C4-2B (cell line): ENCODE data around the gene REC114.
"Not testable (repeated sequence)": the region's sequence is repeated elsewhere in the genome, so short reads cannot be mapped to it uniquely, and the experiment has no call there.

ENCODE experiments used
- H3K27ac ChIP-seq: fragments of 450-650 bp; 2 replicates; pipeline ENCODE4 v1.5.1; 2017
- ZFX ChIP-seq: fragments of 450-650 bp; IDR thresholded peaks from 2 replicates; pipeline ENCODE4 v1.6.1; 2017
- TF ChIP-seq, protein P1 (sequence below): fragments of 450-650 bp; conservative IDR thresholded peaks from 2 replicates; pipeline ENCODE4 v1.5.1; 2017; ENCODE audit warnings: mild to moderate bottlenecking

REC114 gene

DNA sequence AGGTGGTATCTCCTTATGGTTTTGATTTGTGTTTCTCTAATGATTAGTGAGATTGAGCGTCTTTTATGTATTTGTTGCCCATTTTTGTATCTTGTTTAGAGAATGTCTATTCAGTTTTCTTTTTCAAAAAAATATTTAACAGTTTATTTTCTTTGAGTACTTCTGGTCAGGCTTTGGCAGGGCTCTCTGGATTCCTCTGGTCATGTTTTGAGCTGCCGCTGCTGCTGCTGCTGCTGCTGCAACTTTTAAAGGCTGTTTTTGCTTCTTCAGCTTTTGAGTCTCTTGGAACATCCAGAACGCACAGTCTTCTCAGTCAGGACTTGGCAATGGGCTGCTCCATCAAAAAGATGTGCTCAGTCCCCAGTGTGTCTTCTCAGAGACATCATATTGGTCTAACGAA lies 40.1 kb downstream of the REC114 start:
- TF ChIP-seq, protein P1, sequence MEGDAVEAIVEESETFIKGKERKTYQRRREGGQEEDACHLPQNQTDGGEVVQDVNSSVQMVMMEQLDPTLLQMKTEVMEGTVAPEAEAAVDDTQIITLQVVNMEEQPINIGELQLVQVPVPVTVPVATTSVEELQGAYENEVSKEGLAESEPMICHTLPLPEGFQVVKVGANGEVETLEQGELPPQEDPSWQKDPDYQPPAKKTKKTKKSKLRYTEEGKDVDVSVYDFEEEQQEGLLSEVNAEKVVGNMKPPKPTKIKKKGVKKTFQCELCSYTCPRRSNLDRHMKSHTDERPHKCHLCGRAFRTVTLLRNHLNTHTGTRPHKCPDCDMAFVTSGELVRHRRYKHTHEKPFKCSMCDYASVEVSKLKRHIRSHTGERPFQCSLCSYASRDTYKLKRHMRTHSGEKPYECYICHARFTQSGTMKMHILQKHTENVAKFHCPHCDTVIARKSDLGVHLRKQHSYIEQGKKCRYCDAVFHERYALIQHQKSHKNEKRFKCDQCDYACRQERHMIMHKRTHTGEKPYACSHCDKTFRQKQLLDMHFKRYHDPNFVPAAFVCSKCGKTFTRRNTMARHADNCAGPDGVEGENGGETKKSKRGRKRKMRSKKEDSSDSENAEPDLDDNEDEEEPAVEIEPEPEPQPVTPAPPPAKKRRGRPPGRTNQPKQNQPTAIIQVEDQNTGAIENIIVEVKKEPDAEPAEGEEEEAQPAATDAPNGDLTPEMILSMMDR: no peak
- no peak for TF ChIP-seq ZFX
- no peak overlapping the region for H3K27ac ChIP-seq

DNA sequence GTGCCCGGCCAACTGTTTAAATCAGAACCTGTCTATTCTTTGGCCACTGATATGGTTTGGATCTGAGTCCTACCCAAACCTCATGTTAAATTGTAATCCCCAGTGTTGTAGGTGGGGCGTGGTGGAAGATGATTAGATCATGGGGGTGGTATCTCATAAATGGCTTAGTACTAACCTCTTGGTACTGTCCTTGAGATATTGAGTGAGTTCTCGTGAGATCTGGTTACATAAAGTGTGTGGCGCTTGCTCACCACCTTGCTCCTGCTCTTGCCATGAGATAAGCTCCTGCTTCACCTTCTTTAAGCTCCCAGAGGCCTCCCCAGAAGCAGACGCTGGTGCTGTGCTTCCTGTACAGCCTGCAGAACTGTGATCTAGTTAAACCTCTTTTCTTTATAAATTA lies 42.4 kb downstream of the REC114 start:
- H3K27ac ChIP-seq: no peak overlapping the region
- TF ChIP-seq ZFX: no peak
- TF ChIP-seq, protein P1: no peak

DNA sequence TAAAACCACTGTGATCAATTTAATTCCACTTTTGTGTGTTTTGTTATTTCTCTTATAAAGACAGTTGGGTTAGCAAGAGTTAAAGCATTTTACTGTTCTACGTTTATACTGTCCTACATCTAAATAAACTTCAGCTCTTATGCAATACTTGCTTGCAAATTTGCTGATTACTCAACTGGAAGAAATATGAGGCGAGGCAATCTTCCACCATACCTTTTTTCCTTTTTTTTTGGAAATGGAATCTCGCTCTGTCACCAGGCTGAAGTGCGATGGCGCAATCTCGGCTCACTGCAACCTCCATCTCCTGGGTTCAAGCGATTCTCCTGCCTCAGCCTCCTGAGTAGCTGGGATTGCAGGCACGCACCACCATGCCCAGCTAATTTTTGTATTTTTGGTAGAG lies 42.9 kb downstream of the REC114 start:
- H3K27ac ChIP-seq: not testable (repeated sequence)

DNA sequence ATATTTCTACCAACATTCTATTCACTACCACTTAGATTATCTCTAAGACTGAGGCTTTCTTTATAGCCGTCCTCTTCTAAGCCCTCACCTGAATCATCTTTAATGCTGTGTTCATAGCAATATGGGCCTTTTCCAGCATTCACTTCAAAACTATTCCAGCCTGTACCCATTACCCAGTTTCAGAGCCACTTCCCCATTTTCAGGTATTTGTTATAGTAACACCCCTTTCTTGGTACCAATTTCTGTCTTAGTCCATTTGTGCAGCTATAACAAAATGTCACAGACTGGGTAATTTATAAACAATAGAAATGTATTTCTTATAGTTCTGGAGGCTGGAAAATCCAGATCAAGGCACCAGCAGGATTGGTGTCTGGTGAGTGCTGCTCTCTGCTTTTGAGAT lies 45.7 kb downstream of the REC114 start:
- no peak overlapping the region for H3K27ac ChIP-seq
- TF ChIP-seq ZFX: no peak
- TF ChIP-seq, protein P1: no peak

DNA sequence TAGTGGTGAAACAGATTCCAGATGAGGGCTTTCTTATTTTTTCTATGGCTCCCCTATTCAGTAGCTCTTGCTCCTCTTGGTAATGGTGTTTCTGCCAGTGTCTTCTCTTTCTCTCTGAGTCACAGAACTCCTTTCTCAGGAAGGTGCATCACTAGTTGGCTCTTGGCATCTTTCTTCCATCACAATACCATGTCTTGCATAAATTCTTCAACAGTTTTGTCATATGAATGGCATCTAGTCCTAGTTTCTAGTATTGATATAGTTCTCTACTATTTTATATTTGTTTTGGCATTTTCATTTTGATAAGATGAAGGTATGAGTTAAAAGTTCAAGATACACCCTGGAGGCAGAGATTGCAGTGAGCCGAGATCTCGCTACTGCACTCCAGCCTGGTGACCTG lies 51.0 kb downstream of the REC114 start:
- TF ChIP-seq ZFX: no peak
- H3K27ac ChIP-seq: no peak overlapping the region

DNA sequence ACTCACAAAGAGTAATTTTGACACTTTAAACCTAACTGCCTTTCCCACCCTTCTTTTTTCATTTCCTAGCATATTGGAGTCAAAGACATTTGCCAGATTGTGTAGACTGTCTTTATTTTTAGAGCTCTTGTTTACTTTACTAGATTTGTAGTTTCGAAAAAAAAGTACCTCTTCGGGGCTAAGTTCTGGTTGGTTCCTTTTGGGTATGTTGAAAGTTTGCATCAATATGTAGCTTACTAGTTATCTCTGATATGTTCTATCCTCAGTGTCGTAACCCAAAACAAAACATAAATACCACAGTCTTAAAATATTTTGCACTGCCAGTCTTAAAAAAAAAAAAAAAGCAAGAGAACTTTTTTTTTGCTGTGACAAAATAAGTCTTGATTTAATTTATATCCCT lies 52.2 kb downstream of the REC114 start:
- no peak overlapping the region for H3K27ac ChIP-seq
- TF ChIP-seq, protein P1: no peak
- no peak for TF ChIP-seq ZFX

DNA sequence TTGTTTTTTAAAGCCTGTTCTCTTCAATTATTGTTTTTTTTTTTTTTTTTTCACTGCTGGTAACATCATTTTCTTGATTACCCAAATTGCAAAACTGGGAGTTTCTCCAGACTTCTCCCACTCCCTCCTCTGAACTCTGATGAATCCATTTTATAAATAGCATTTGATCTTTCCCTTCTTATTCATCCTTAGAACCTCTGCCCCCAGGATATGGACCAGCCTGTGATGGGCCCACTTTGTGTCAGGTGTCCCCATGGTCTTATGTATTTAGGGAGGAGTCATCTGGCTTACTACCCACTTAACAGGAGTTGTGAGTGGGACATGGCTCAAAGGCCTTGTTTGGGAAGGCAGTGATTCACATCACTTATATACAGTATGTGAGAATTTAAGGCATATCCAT lies 57.7 kb downstream of the REC114 start:
- TF ChIP-seq, protein P1: no peak
- TF ChIP-seq ZFX: no peak
- H3K27ac ChIP-seq: no peak overlapping the region

DNA sequence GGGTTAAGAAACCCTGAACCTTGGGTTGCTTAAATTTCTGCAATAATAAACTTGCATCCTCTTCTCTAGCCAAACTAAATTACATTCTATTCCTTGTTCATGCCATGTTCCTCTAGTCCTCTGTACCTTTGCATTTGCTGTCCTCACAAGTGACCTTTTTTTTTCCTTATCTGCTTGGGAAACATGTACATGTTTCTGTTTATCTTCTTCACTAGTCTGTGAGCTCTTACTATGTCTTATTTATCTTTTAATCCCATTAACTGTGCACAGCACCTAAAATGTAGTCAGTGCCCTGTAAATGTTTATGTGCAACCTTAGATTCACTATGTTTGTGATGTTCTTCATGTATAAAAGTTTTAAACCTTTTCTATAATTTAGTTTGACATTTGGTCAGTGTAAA lies 61.9 kb downstream of the REC114 start:
- no peak for TF ChIP-seq ZFX
- no peak overlapping the region for H3K27ac ChIP-seq

DNA sequence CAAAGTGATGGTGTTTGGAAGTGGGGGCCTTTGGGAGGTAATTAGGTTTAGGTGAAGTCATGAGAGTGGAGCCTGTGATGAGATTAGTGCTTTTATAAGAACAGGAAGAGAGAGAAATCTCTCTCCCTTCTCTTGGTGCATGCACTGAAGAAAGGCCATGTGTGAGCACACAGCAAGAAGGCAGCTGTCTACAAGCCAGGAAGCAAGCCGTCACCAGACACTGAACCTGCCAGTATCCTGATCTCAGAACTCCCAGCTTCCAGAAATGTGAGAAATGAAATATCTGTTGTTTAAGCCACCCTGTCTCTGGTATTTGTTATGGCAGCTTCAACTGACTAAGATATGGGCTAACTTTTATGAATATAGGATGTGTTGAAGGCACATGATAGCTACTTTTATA lies 72.6 kb downstream of the REC114 start:
- no peak overlapping the region for H3K27ac ChIP-seq
- TF ChIP-seq, protein P1: no peak
- no peak for TF ChIP-seq ZFX
